ENCODE measurements around the gene PLP2. TPM values are rescaled to one million over a fixed set of nuclear protein-coding genes. Genes with fewer than 3 reads are reported as not detected.

The PLP2 gene
- total RNA-seq, 3 donors from 2014 or later, result 96.1 to 152 (median 137) TPM

GRCh38 chrX:49193542-49193964 lies 21.9 kb downstream of the PLP2 start:
- ATAC-seq (no peak), DNase-seq (no peak)
- Histone ChIP-seq H3K4me3 (no peak overlapping the region), H3K36me3 (ENCODE audit: low read depth) (no peaks in the 10 kb centered on the region), H3K9me3 (no peaks in the 10 kb centered on the region), H3K4me1 (ENCODE audit: low read depth) (no peaks in the 10 kb centered on the region)
- TF ChIP-seq CTCF (IDR thresholded peaks at IDR 0.05), result no peak
- intact Hi-C loops (cut with DNase I, micrococcal nuclease), result no loop called here

- Histone ChIP-seq H3K4me3 (no peak overlapping the region), H3K36me3 (ENCODE audit: low read depth) (no peaks in the 10 kb centered on the region), H3K4me1 (ENCODE audit: low read depth) (no peaks in the 10 kb centered on the region), H3K9me3 (no peaks in the 10 kb centered on the region)
- no peak for TF ChIP-seq CTCF (IDR thresholded peaks at IDR 0.05)
- no peak for ATAC-seq
- intact Hi-C loops (cut with DNase I, micrococcal nuclease), result no loop called here
- no peak for DNase-seq
Measured at GRCh38 chrX:49197543-49198087, 25.9 kb downstream of the PLP2 start.

DNA sequence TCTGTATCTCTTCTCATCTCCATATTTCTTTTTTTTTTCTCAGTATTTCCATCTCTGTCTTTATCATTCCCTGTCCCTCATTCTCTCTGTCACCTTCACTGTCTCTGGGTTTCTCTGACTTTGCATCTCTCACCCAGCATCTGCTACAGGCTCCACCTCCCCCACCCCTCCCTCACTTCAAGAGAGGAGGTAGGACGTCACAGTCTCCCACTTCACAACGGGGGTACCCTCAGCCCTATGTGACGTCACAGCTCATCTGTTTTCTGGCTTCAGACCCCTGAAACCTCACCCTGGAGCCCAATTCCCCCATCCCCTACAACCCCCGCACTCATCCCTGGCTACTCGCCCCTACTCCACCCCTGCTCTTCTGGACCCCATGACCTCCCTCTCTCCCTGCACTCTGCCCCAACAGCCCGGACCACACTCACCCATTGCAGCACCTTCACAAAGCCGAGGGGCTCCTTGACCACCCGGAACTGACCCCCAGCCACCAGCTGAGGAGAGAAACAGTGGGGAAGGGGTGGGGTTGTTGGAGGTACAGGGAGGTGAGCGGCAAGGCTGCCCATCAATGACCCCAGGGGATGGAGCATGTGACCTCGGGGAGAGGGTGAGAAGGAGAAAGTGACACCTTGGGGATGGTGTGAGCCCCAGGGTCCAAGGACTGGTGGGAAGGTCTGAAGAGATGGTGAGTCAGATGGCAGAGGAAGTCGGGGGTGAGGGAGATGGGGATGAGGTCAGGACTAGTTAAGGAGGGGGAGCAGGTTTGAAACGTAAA lies 27.0 kb downstream of the PLP2 start:
- no peak for TF ChIP-seq CTCF (IDR thresholded peaks at IDR 0.05)
- intact Hi-C loops (cut with DNase I, micrococcal nuclease), result no loop called here
- ATAC-seq (no peak), DNase-seq (no peak)
- H3K36me3 ChIP-seq (ENCODE audit: low read depth), result no peaks in the 10 kb centered on the region
- no peak overlapping the region for H3K4me3 ChIP-seq
- no peaks in the 10 kb centered on the region for H3K4me1 ChIP-seq (ENCODE audit: low read depth)
- no peaks in the 10 kb centered on the region for H3K9me3 ChIP-seq

- no peaks in the 10 kb centered on the region for H3K36me3 ChIP-seq (ENCODE audit: low read depth)
- no peak overlapping the region for H3K4me3 ChIP-seq
- TF ChIP-seq CTCF (IDR thresholded peaks at IDR 0.05), result no peak
- DNase-seq (no peak), ATAC-seq (no peak)
- intact Hi-C loops (cut with DNase I, micrococcal nuclease), result no loop called here
- no peaks in the 10 kb centered on the region for H3K4me1 ChIP-seq (ENCODE audit: low read depth)
- H3K9me3 ChIP-seq, result no peaks in the 10 kb centered on the region
Measured at GRCh38 chrX:49199315-49199595, 27.6 kb downstream of the PLP2 start.

DNA sequence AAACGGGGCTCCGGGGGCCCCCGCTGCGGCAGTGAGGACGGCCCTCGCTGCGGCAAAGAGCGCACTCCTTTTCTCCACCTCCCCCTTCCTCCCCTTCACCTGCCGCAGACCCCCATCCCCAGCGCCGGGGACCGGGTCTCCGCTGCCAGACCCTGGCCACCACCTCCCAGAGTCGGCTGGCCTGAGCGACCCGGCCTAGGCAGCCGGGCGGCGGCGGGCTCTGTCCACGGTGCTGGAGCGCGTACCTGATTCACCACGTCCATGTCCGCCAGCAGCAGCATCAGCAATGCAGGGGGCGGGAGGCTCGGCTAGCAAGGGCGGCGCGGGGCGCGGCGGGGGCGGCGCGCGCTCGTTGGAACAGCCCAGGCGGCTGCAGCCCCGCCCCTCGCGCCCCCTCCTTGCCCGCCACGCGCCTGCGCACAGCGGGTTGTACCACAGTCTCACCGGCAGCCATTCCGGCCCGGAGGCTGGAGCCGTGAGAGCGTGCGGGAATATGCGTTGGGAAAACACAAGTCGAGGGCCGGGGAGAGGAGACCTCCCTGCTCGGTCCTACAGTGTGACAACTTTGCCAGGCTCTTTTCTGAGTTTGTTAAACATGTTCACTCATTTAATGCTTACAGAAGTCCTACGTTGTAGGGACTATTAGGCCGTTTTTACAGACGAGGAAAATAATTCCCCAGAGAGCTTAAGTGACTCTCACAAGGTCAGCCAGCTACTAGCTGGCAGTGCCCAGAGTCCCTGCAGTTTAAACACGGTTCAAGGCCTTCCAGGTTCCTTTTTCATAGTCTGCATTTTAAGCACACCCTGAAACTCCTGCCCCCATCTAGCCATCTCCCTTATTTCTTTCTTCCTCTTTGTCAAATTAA lies 28.4 kb downstream of the PLP2 start, which contains the start of gene SYP:
TSS of gene SYP (minus strand) at position 288 of the 866 bp plus-strand sequence. CDS start at position 281, 7 bp downstream.
- intact Hi-C loops (cut with DNase I, micrococcal nuclease), result no loop called here
- ATAC-seq (peak; percentile 98), DNase-seq (peak; percentile 91 to 92 (median 92))
- no peak for TF ChIP-seq CTCF (IDR thresholded peaks at IDR 0.05)
- H3K4me1 ChIP-seq (ENCODE audit: low read depth), result no peaks in the 10 kb centered on the region
- no peaks in the 10 kb centered on the region for H3K36me3 ChIP-seq (ENCODE audit: low read depth)
- H3K9me3 ChIP-seq, result no peaks in the 10 kb centered on the region
- no peak within 1 kb of the TSS for H3K4me3 ChIP-seq

Data from mucosa of descending colon (tissue), 3 donors.